Kidney epithelial cell (primary cell): ENCODE measurements around the gene ATP1B2. TPM values are rescaled to one million over a fixed set of nuclear protein-coding genes. Genes with fewer than 3 reads are reported as not detected.

Experiments used
- DNase-seq: peaks from one replicate; pipeline ENCODE4 v3.0.0-alpha.2; 2010; ENCODE audit warnings: low read depth
- H3K27me3 ChIP-seq: 2 replicates; pipeline ENCODE4 v1.6.0; 2011; ENCODE audit warnings: low read length; ENCODE audit not compliant: control insufficient read depth, insufficient read depth
- H3K36me3 ChIP-seq: 2 replicates; pipeline ENCODE4 v1.5.1; 2011; ENCODE audit warnings: low read length; ENCODE audit not compliant: control insufficient read depth, insufficient read depth
- H3K4me3 ChIP-seq: 2 replicates; pipeline ENCODE4 v1.5.1; 2011; ENCODE audit warnings: low read depth, mild to moderate bottlenecking, control low read depth, low read length
- CTCF ChIP-seq: IDR thresholded peaks from 2 replicates; pipeline ENCODE4 v1.5.1; 2011; ENCODE audit warnings: mild to moderate bottlenecking, moderate library complexity, low read length, control low read depth, inconsistent platforms; ENCODE audit not compliant: insufficient read depth, poor library complexity, severe bottlenecking
- total RNA-seq: library from RNA; depleted of rRNA; stranded (reverse); fragments of >200 nt; gene quantifications from 2 replicates; pipeline ENCODE4 v1.2.3, GENCODE V29; 2015

The ATP1B2 gene
- total RNA-seq, 1 donor from 2014 or later: not detected

GRCh38 chr17:7626307-7626706 lies 24.4 kb upstream of the ATP1B2 start:
- no peak for DNase-seq
- no peak overlapping the region for H3K4me3 ChIP-seq
- TF ChIP-seq CTCF: no peak

DNA sequence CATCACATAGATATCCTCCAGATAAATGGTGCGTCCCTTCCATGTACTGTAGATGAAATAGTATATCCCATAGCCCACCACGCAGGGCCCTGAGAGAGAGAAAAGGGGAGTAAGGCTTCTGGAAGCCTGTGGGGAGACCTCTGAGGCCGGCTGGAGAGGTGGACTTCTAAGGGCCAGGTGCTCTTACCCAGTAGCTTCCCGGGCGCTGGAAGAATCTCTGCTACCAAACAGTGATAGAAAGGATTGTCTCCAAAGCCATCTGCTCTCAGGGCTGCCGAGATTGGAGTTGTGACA lies 23.8 kb upstream of the ATP1B2 start:
- Histone ChIP-seq H3K36me3 (no peaks in the 10 kb centered on the region), H3K4me3 (peak overlapping the region; percentile 75), H3K27me3 (no peaks in the 10 kb centered on the region)
- no peak for TF ChIP-seq CTCF
- DNase-seq: no peak

More at GRCh38 chr17:7626307-7626706, 24.4 kb upstream of the ATP1B2 start:
- no peaks in the 10 kb centered on the region for H3K36me3 ChIP-seq
- no peaks in the 10 kb centered on the region for H3K27me3 ChIP-seq

GRCh38 chr17:7627250-7628121 lies 23.2 kb upstream of the ATP1B2 start, which contains the start of gene SAT2:
TSS of gene SAT2 (minus strand) at chr17:7627821. CDS start at chr17:7627635, 186 bp downstream.
- no peak for TF ChIP-seq CTCF
- H3K36me3 ChIP-seq: no peaks in the 10 kb centered on the region
- no peaks in the 10 kb centered on the region for H3K27me3 ChIP-seq
- peak; percentile 65 for DNase-seq
- H3K4me3 ChIP-seq: peak within 1 kb of the TSS; percentile 75

DNA sequence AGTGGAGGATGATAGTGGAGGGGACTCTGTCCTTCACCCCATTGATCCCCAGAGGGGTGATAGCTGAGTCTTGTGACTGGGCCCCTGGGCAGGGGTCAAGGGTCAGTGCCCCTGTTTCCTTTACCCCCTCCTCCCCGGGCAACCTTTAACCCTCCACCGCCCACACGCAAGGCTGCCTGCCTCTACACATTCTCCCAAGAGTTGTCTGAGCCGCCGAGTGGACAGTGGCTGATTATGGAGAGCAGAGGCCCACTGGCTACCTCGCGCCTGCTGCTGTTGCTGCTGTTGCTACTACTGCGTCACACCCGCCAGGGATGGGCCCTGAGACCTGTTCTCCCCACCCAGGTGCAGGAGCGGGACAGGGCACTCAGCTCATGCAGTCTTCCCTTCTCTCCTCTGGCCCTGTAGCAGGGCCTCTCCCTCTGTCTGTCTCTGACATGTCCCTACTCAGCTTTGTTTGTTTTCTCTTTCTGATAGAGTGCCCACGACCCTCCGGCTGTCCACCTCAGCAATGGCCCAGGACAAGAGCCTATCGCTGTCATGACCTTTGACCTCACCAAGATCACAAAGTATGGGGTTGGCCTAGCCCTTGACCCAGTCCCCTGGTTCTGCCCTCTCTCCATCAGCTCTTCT lies 20.7 kb upstream of the ATP1B2 start, which contains the start of gene SHBG:
Gene SHBG, plus strand, starts transcription at position 197 of the 633 bp plus-strand sequence. Its CDS starts 38 bp downstream, at position 235.
- Histone ChIP-seq H3K27me3 (peaks cover 2% of the 10 kb centered on the region), H3K4me3 (no peak within 1 kb of the TSS), H3K36me3 (no peaks in the 10 kb centered on the region)
- no peak for DNase-seq
- TF ChIP-seq CTCF: no peak

GRCh38 chr17:7631398-7632380 lies 19.0 kb upstream of the ATP1B2 start:
- Histone ChIP-seq H3K4me3 (no peak overlapping the region), H3K27me3 (peaks cover 2% of the 10 kb centered on the region), H3K36me3 (no peaks in the 10 kb centered on the region)
- no peak for TF ChIP-seq CTCF
- no peak for DNase-seq
